GM12875 (cell line): Measurements from ENCODE around the gene CA9.

ENCODE experiments used
- H3K4me3 ChIP-seq: one replicate; pipeline ENCODE4 v1.5.1; 2011; ENCODE audit warnings: low read depth, low read length, control low read depth
- TF ChIP-seq, protein P1 (sequence below): IDR thresholded peaks from 2 replicates; pipeline ENCODE4 v1.5.1; 2011; ENCODE audit warnings: low read depth, mild to moderate bottlenecking, control low read depth, inconsistent platforms, low read length, moderate library complexity, borderline replicate concordance; ENCODE audit not compliant: insufficient read depth

The CA9 gene

DNA sequence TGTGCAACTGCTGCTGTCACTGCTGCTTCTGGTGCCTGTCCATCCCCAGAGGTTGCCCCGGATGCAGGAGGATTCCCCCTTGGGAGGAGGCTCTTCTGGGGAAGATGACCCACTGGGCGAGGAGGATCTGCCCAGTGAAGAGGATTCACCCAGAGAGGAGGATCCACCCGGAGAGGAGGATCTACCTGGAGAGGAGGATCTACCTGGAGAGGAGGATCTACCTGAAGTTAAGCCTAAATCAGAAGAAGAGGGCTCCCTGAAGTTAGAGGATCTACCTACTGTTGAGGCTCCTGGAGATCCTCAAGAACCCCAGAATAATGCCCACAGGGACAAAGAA is 265 bp downstream of the CA9 start:
- TF ChIP-seq, protein P1, sequence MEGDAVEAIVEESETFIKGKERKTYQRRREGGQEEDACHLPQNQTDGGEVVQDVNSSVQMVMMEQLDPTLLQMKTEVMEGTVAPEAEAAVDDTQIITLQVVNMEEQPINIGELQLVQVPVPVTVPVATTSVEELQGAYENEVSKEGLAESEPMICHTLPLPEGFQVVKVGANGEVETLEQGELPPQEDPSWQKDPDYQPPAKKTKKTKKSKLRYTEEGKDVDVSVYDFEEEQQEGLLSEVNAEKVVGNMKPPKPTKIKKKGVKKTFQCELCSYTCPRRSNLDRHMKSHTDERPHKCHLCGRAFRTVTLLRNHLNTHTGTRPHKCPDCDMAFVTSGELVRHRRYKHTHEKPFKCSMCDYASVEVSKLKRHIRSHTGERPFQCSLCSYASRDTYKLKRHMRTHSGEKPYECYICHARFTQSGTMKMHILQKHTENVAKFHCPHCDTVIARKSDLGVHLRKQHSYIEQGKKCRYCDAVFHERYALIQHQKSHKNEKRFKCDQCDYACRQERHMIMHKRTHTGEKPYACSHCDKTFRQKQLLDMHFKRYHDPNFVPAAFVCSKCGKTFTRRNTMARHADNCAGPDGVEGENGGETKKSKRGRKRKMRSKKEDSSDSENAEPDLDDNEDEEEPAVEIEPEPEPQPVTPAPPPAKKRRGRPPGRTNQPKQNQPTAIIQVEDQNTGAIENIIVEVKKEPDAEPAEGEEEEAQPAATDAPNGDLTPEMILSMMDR: no peak
- H3K4me3 ChIP-seq: no peak overlapping the region

DNA sequence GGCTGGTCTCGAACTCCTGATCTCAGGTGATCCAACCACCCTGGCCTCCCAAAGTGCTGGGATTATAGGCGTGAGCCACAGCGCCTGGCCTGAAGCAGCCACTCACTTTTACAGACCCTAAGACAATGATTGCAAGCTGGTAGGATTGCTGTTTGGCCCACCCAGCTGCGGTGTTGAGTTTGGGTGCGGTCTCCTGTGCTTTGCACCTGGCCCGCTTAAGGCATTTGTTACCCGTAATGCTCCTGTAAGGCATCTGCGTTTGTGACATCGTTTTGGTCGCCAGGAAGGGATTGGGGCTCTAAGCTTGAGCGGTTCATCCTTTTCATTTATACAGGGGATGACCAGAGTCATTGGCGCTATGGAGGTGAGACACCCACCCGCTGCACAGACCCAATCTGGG is 1.5 kb downstream of the CA9 start:
- TF ChIP-seq, protein P1: no peak
- H3K4me3 ChIP-seq: no peak overlapping the region

DNA sequence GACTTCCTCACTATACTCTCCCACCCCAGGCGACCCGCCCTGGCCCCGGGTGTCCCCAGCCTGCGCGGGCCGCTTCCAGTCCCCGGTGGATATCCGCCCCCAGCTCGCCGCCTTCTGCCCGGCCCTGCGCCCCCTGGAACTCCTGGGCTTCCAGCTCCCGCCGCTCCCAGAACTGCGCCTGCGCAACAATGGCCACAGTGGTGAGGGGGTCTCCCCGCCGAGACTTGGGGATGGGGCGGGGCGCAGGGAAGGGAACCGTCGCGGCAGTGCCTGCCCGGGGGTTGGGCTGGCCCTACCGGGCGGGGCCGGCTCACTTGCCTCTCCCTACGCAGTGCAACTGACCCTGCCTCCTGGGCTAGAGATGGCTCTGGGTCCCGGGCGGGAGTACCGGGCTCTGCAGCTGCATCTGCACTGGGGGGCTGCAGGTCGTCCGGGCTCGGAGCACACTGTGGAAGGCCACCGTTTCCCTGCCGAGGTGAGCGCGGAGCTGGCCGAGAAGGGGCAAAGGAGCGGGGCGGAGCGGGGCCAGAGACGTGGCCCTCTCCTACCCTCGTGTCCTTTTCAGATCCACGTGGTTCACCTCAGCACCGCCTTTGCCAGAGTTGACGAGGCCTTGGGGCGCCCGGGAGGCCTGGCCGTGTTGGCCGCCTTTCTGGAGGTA is 2.1 kb downstream of the CA9 start:
- H3K4me3 ChIP-seq: no peak overlapping the region
- TF ChIP-seq, protein P1: no peak

DNA sequence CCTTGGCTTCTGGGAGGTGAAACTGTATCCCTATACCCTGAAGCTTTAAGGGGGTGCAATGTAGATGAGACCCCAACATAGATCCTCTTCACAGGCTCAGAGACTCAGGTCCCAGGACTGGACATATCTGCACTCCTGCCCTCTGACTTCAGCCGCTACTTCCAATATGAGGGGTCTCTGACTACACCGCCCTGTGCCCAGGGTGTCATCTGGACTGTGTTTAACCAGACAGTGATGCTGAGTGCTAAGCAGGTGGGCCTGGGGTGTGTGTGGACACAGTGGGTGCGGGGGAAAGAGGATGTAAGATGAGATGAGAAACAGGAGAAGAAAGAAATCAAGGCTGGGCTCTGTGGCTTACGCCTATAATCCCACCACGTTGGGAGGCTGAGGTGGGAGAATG is 5.4 kb downstream of the CA9 start:
- TF ChIP-seq, protein P1: no peak

DNA sequence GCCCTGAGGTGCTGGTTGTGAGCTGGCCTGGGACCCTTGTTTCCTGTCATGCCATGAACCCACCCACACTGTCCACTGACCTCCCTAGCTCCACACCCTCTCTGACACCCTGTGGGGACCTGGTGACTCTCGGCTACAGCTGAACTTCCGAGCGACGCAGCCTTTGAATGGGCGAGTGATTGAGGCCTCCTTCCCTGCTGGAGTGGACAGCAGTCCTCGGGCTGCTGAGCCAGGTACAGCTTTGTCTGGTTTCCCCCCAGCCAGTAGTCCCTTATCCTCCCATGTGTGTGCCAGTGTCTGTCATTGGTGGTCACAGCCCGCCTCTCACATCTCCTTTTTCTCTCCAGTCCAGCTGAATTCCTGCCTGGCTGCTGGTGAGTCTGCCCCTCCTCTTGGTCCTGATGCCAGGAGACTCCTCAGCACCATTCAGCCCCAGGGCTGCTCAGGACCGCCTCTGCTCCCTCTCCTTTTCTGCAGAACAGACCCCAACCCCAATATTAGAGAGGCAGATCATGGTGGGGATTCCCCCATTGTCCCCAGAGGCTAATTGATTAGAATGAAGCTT is 6.1 kb downstream of the CA9 start:
- H3K4me3 ChIP-seq: no peak overlapping the region

More for the DNA sequence above, 5.4 kb downstream of the CA9 start:
- no peak overlapping the region for H3K4me3 ChIP-seq

DNA sequence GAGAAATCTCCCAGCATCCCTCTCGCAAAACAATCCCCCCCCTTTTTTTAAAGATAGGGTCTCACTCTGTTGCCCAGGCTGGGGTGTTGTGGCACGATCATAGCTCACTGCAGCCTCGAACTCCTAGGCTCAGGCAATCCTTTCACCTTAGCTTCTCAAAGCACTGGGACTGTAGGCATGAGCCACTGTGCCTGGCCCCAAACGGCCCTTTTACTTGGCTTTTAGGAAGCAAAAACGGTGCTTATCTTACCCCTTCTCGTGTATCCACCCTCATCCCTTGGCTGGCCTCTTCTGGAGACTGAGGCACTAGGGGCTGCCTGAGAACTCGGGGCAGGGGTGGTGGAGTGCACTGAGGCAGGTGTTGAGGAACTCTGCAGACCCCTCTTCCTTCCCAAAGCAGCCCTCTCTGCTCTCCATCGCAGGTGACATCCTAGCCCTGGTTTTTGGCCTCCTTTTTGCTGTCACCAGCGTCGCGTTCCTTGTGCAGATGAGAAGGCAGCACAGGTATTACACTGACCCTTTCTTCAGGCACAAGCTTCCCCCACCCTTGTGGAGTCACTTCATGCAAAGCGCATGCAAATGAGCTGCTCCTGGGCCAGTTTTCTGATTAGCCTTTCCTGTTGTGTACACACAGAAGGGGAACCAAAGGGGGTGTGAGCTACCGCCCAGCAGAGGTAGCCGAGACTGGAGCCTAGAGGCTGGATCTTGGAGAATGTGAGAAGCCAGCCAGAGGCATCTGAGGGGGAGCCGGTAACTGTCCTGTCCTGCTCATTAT is 6.8 kb downstream of the CA9 start:
- TF ChIP-seq, protein P1: no peak
- H3K4me3 ChIP-seq: no peak overlapping the region

More for the DNA sequence above, 6.1 kb downstream of the CA9 start:
- TF ChIP-seq, protein P1: no peak
